Measurements from ENCODE around the gene VPS54.
"Not testable (repeated sequence)": the region's sequence is repeated elsewhere in the genome, so short reads cannot be mapped to it uniquely, and the experiment has no call there.

Gene VPS54

DNA sequence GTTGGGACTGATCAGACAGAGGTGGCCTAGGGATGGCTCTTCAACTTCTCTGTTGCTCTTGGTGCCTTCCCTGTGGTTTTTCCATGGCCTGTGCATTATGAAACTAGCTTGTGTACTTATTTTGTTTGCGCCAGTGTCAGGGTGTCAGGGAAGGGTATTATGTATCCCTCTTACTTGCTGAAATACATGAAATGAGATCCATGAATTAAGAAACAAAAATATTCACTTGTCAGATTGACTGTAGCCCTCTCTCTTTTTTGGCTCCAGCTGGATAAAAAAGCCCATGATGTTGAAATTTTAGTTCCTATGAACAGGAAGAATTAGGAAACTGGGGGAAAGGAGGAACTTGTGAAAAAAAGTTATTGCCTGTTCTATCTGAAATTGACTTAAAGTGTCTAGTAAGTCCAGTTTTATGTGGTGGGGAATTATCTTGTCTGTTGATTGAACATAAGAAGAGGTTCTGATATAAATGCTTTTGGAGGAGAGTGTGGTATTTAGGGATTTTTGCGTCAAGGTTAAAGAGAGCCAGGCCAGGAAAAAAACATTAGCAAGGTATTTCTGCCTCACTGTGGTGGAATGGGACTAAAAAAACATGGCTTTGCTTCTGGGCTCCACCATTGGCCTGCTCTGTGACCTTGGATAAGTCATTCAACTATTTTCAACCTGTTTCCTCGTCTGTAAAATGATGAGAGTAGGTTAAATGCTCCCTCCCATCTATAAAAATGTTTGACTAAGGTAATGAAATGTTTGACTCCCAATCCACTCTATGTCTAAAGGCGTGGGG is 165.5 kb downstream of the VPS54 start:
- no peak for DNase-seq (ENCODE audit: low spot score)
- TF ChIP-seq, protein P1, sequence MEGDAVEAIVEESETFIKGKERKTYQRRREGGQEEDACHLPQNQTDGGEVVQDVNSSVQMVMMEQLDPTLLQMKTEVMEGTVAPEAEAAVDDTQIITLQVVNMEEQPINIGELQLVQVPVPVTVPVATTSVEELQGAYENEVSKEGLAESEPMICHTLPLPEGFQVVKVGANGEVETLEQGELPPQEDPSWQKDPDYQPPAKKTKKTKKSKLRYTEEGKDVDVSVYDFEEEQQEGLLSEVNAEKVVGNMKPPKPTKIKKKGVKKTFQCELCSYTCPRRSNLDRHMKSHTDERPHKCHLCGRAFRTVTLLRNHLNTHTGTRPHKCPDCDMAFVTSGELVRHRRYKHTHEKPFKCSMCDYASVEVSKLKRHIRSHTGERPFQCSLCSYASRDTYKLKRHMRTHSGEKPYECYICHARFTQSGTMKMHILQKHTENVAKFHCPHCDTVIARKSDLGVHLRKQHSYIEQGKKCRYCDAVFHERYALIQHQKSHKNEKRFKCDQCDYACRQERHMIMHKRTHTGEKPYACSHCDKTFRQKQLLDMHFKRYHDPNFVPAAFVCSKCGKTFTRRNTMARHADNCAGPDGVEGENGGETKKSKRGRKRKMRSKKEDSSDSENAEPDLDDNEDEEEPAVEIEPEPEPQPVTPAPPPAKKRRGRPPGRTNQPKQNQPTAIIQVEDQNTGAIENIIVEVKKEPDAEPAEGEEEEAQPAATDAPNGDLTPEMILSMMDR (IDR thresholded peaks at IDR 0.05; ENCODE audit: extremely low read depth, missing control alignments) = no peak

DNA sequence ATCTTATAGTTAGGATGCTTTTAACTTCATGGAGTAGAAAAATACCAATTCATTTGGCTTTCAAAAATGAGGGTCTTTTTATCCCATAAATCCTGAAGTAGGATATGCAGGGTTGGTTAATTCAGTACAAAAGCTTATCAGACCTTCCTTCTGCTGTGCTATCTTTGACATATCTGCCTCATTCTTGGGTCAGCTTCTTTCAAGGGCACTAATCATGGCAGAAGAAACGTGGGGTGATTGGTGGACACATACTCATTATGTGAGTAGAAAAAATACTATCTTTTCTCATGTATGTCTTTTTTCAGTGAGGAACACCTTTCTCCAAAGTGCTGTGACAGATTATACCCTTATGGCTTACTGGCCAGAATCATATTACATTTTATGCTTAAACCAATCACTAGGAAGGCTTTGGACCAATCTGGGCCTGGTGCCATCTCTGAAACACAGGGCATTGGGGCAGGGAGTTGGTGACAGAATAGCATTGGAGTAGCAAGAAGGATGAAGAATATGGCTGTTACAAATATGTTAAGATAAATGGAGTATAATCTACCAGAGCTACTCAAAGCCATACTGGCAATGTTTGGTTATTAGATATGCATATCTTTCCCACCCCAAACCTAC is 167.4 kb downstream of the VPS54 start:
- TF ChIP-seq, protein P1 (IDR thresholded peaks at IDR 0.05; ENCODE audit: extremely low read depth, missing control alignments) = no peak
- no peak for DNase-seq (ENCODE audit: low spot score)

DNA sequence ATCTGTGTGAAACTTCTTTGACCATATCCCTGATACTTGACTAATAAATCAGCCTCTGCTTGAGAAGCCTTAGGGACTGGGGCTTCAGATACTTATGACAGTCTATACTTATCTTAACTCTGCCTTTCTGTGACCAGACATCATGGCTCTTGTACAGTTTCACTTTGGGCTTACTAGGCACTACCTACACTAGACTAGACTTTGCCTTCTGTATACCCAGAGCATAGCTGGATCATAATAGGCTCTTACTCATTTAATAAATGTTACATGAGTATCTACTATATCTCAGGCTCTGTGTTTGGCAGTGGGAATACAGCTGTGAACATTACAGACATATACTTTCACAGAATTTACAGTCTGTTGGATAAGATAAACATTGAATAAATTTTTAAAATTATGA is 168.6 kb downstream of the VPS54 start:
- no peak for DNase-seq (ENCODE audit: low spot score)
- TF ChIP-seq, protein P1 (IDR thresholded peaks at IDR 0.05; ENCODE audit: extremely low read depth, missing control alignments) = no peak

DNA sequence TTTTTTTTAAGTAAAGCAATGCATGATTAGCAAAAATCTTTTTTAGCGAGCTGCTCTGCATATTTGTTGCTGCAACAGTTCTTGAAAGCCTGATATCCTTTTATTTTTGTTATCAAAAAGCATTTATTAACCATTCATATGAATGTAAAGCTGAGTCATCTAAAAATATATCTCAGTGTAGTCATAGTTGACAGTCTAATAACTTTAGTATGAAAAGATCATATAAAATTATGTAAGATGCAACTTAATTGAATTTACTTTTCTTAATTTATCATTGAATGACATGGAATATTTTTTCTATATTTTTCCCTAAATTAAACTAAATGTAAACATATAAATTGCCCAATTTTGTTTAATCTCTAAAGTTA is 169.0 kb downstream of the VPS54 start:
- no peak for DNase-seq (ENCODE audit: low spot score)
- TF ChIP-seq, protein P1 (IDR thresholded peaks at IDR 0.05; ENCODE audit: extremely low read depth, missing control alignments) = no peak

GRCh38 chr2:63849381-63850203 is 169.6 kb downstream of the VPS54 start:
- TF ChIP-seq, protein P1 (IDR thresholded peaks at IDR 0.05; ENCODE audit: extremely low read depth, missing control alignments) = no peak
- no peak for DNase-seq (ENCODE audit: low spot score)

DNA sequence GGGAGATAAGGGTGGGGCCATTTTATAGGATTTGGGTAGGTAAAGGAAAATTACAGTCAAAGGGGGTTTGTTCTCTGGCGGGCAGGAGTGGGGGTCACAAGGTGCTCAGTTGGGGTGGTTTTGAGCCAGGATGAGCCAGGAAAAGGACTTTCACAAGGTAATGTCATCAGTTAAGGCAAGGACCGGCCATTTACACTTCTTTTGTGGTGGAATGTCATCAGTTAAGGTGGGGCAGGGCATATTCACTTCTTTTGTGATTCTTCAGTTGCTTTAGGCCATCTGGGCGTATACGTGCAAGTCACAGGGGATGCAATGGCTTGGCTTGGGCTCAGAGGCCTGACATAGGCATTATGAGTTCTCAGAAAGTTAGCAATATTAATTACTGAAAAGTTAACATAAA is 171.7 kb downstream of the VPS54 start:
- not testable (repeated sequence) for DNase-seq (ENCODE audit: low spot score)

DNA sequence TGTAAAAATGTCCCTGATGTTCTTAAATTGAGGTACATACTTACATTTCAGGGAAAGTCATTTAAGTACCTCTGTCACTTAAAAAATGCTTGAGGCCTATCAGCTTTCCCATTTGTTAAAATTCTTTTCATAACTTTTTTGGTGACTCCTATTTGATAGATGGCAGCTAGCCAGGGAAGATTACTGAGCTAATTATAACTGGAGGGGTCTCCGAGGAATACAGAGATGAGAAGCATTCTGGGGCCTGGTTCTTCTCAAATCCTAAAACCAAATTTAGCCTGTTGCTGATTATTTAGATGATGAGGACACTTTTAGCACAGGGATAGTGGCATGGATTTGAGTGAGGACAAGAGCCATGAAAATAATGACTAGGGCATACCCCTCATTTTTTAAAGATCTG is 172.7 kb downstream of the VPS54 start:
- DNase-seq (ENCODE audit: low spot score) = no peak
- TF ChIP-seq, protein P1 (IDR thresholded peaks at IDR 0.05; ENCODE audit: extremely low read depth, missing control alignments) = no peak

All from GM20000 (cell line).